Esophagus (tissue), 2 donors: Measurements from ENCODE around the gene OCA2. TPM values are rescaled to one million over a fixed set of nuclear protein-coding genes. Genes with fewer than 3 reads are reported as not detected.
"Not testable (repeated sequence)": the region's sequence is repeated elsewhere in the genome, so short reads cannot be mapped to it uniquely, and the experiment has no call there.

ENCODE experiments used
- H3K27ac ChIP-seq, 2 donors: one replicate each; pipeline ENCODE4 v1.5.1; 2013; ENCODE audit warnings: low read depth in 2 of 2, mild to moderate bottlenecking in 2 of 2, inconsistent platforms in 1 of 2, low read length in 1 of 2, moderate library complexity in 1 of 2
- H3K27me3 ChIP-seq, 2 donors: one replicate each; pipeline ENCODE4 v1.6.1; 2013; ENCODE audit warnings: low read length in 2 of 2, control low read depth in 1 of 2, mild to moderate bottlenecking in 1 of 2; ENCODE audit not compliant: insufficient read depth in 2 of 2, control insufficient read depth in 1 of 2
- H3K36me3 ChIP-seq, 2 donors: one replicate each; pipeline ENCODE4 v1.6.1; 2013; ENCODE audit warnings: low read length in 1 of 2; ENCODE audit not compliant: control insufficient read depth in 2 of 2, insufficient read depth in 2 of 2
- H3K4me1 ChIP-seq, 2 donors: one replicate each; pipeline ENCODE4 v1.6.1; 2013; ENCODE audit warnings: low read length in 1 of 2; ENCODE audit not compliant: control insufficient read depth in 2 of 2, insufficient read depth in 2 of 2
- H3K4me3 ChIP-seq, 2 donors: one replicate each; pipeline ENCODE4 v1.5.1; 2013; ENCODE audit warnings: low read length in 2 of 2, mild to moderate bottlenecking in 2 of 2, low read depth in 1 of 2, moderate library complexity in 1 of 2
- H3K9me3 ChIP-seq, 2 donors: one replicate each; pipeline ENCODE4 v1.6.1; 2013; ENCODE audit warnings: mild to moderate bottlenecking in 2 of 2, low read depth in 1 of 2, low read length in 1 of 2, moderate library complexity in 1 of 2; ENCODE audit not compliant: control insufficient read depth in 2 of 2, insufficient read depth in 1 of 2
- WGBS, 2 donors: extraction: QIAGEN DNeasy Blood & Tissue Kit; methylation state at CpG; one replicate each; pipeline ENCODE4 v1.1.7; 2013; 5-methylcytosine and 5-hydroxymethylcytosine counted together
- polyA plus RNA-seq, 2 donors: library from polyadenylated mRNA; stranded (reverse); fragments of 200-250 nt; gene quantifications; one replicate each; pipeline ENCODE4 v1.2.3, GENCODE V29; 2013
- donor health status: healthy with polysubstance abuse.
- donor health status: Bipolar disorder and iron deficiency.

OCA2 gene
- polyA plus RNA-seq, 2 donors: 1.1 to 1.2 TPM

GRCh38 chr15:28122038-28122949 lies 23.2 kb upstream of the OCA2 start:
- WGBS, 2 donors: 73 to 79% methylated on average over 28 of the region's 28 CpGs
- Histone ChIP-seq H3K4me1 (peaks cover 2 to 9% of the 10 kb centered on the region in 2 donors), H3K27me3 (no peaks in the 10 kb centered on the region), H3K9me3 (no peaks in the 10 kb centered on the region), H3K4me3 (no peak overlapping the region), H3K27ac (peak overlapping the region; percentile 84 to 93), H3K36me3 (peaks cover 9 to 46% of the 10 kb centered on the region in 2 donors)

GRCh38 chr15:28121577-28121976 lies 22.5 kb upstream of the OCA2 start:
- H3K4me1 ChIP-seq, H3K27ac ChIP-seq, H3K9me3 ChIP-seq, H3K4me3 ChIP-seq, H3K27me3 ChIP-seq: not testable (repeated sequence)
- WGBS, 2 donors: 84 to 93% methylated on average over 9 to 12 of the region's 16 CpGs
- peaks cover 11 to 48% of the 10 kb centered on the region in 2 donors for H3K36me3 ChIP-seq

GRCh38 chr15:28120359-28120640 lies 21.2 kb upstream of the OCA2 start:
- 81 to 87% methylated on average over 4 of the region's 4 CpGs for WGBS, 2 donors
- Histone ChIP-seq H3K27ac (no peak overlapping the region), H3K4me1 (peaks cover 2 to 9% of the 10 kb centered on the region in 2 donors), H3K4me3 (no peak overlapping the region), H3K27me3 (no peaks in the 10 kb centered on the region), H3K9me3 (no peaks in the 10 kb centered on the region), H3K36me3 (peaks cover 12 to 56% of the 10 kb centered on the region in 2 donors)

DNA sequence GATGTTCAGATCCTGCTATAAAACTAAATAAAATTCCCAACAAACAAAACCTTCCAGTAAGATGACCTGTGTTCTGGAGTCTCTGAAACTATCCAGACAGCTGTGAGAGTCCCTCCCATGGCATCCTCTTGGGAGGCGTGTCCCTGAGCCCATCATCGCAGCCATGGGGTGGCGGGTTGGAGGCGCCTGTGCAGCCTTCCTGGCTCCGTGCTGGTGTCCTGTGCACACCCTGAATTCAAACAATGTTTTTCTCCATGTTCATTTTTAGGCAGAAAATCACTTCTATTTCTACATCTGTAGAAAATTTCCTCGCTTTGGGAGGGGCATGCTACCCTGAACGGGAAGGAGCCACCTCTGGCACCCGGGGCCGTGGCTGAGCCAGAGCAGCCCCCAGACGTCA lies 19.4 kb upstream of the OCA2 start:
- peaks cover 19 to 64% of the 10 kb centered on the region in 2 donors for H3K36me3 ChIP-seq
- peaks cover 2 to 9% of the 10 kb centered on the region in 2 donors for H3K4me1 ChIP-seq
- no peaks in the 10 kb centered on the region for H3K9me3 ChIP-seq
- no peak overlapping the region for H3K4me3 ChIP-seq
- H3K27me3 ChIP-seq: no peaks in the 10 kb centered on the region
- no peak overlapping the region for H3K27ac ChIP-seq
- 94 to 95% methylated on average over 10 of the region's 10 CpGs for WGBS, 2 donors

- Histone ChIP-seq H3K27me3 (no peaks in the 10 kb centered on the region), H3K27ac (no peak overlapping the region), H3K4me1 (peaks cover 2 to 9% of the 10 kb centered on the region in 2 donors), H3K36me3 (peaks cover 19 to 68% of the 10 kb centered on the region in 2 donors), H3K9me3 (no peaks in the 10 kb centered on the region), H3K4me3 (no peak overlapping the region)
- 84 to 91% methylated on average over 11 of the region's 11 CpGs for WGBS, 2 donors
Measured at GRCh38 chr15:28118083-28118482, 19.0 kb upstream of the OCA2 start.

GRCh38 chr15:28117432-28117990 lies 18.4 kb upstream of the OCA2 start:
- Histone ChIP-seq H3K4me3 (no peak overlapping the region), H3K36me3 (peaks cover 19 to 70% of the 10 kb centered on the region in 2 donors), H3K27me3 (no peaks in the 10 kb centered on the region)

DNA sequence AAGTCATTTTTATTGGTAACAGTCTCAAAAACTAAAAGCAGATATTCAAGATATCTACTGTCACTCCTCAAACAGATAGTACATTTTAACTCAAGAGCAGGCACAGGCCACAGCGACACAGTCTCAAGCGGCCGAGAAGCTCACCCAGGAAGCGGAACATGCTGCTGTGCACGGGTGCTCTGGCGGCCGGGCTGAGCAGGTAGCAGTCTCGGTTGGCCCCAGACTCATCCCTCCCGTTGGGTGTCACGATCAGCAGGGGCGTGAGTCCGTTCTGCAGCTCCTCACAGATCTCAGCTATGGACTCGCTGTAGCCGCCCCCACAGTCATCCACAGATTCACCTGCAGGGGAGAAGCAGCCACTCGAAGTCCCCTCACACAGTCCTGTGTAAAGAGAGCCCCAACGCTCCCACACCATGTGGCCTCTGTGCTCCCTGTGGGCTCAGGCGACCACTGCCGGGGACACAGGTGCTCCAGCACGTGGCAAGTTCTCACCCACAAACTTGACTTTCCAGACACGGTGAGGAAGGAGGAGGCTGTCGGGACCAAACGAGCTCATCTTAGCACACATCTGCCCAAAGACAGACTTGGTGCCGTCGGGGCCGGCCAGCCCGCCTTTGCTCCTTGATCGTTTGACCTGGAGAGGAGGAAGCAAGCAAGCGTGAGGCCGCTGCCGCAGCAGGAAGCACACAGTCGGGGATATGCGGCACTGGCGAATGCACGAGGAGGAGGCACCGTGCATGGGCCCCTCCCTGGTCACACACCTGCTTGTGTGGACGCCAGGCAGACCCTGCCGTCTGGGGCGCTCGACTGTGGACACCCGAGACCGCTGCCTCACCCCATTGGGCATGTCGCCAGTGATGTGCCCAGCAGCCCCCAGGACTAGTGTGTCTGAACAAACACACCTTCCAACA lies 17.7 kb upstream of the OCA2 start:
- Histone ChIP-seq H3K4me1 (no peaks in the 10 kb centered on the region), H3K27ac (no peak overlapping the region), H3K9me3 (no peaks in the 10 kb centered on the region), H3K27me3 (no peaks in the 10 kb centered on the region), H3K4me3 (no peak overlapping the region), H3K36me3 (peaks cover 19 to 65% of the 10 kb centered on the region in 2 donors)
- WGBS, 2 donors: 93 to 94% methylated on average over 42 of the region's 42 CpGs

More at GRCh38 chr15:28117432-28117990, 18.4 kb upstream of the OCA2 start:
- H3K4me1 ChIP-seq: peaks cover 0 to 6% of the 10 kb centered on the region in 2 donors
- H3K27ac ChIP-seq: no peak overlapping the region
- no peaks in the 10 kb centered on the region for H3K9me3 ChIP-seq
- 92 to 96% methylated on average over 12 of the region's 12 CpGs for WGBS, 2 donors

- H3K4me3 ChIP-seq: no peak overlapping the region
- 87 to 88% methylated on average over 13 of the region's 13 CpGs for WGBS, 2 donors
- H3K27me3 ChIP-seq: no peaks in the 10 kb centered on the region
- H3K27ac ChIP-seq: no peak overlapping the region
- H3K9me3 ChIP-seq: no peaks in the 10 kb centered on the region
- peaks cover 18 to 63% of the 10 kb centered on the region in 2 donors for H3K36me3 ChIP-seq
- no peaks in the 10 kb centered on the region for H3K4me1 ChIP-seq
Measured at GRCh38 chr15:28115871-28116270, 16.8 kb upstream of the OCA2 start.
